ENCODE measurements around the gene SUFU. TPM values are rescaled to one million over a fixed set of nuclear protein-coding genes. Genes with fewer than 3 reads are reported as not detected.

Gene SUFU
- total and polyA plus RNA-seq, 2 of the 8 experiments (the other 6 are each of a cell fraction or from before 2014, with no cell fraction given), result 7.0 to 10.8 TPM

- peaks cover 7 to 22% (median 11%) of the 10 kb centered on the region in 4 experiments; a peak in 5 of 8 replicates for H3K36me3 ChIP-seq (ENCODE audit: control insufficient read depth in 2 of 4, insufficient read depth in 4 of 4, low read length in 3 of 4)
- no peak for TF ChIP-seq RNF2 (IDR thresholded peaks at IDR 0.05; ENCODE audit: borderline replicate concordance, low read depth, low read length, missing control alignments, poor library complexity, severe bottlenecking)
- TF ChIP-seq SIN3A (conservative IDR thresholded peaks at IDR 0.05 in 1 of 2, IDR thresholded peaks at IDR 0.05 in 1 of 2; ENCODE audit: low read depth in 1 of 2, low read length in 2 of 2), result no peak
- TF ChIP-seq, protein P1, sequence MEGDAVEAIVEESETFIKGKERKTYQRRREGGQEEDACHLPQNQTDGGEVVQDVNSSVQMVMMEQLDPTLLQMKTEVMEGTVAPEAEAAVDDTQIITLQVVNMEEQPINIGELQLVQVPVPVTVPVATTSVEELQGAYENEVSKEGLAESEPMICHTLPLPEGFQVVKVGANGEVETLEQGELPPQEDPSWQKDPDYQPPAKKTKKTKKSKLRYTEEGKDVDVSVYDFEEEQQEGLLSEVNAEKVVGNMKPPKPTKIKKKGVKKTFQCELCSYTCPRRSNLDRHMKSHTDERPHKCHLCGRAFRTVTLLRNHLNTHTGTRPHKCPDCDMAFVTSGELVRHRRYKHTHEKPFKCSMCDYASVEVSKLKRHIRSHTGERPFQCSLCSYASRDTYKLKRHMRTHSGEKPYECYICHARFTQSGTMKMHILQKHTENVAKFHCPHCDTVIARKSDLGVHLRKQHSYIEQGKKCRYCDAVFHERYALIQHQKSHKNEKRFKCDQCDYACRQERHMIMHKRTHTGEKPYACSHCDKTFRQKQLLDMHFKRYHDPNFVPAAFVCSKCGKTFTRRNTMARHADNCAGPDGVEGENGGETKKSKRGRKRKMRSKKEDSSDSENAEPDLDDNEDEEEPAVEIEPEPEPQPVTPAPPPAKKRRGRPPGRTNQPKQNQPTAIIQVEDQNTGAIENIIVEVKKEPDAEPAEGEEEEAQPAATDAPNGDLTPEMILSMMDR (IDR thresholded peaks at IDR 0.05; ENCODE audit: control extremely low read depth in 1 of 3, insufficient read depth in 1 of 3, low read depth in 1 of 3, low read length in 3 of 3), result no peak
- TF ChIP-seq TCF12 (IDR thresholded peaks at IDR 0.05; ENCODE audit: low read depth, low read length), result no peak
- TF ChIP-seq EGR1 (IDR thresholded peaks at IDR 0.05; ENCODE audit: borderline replicate concordance, low read depth, low read length), result no peak
- TF ChIP-seq CREB1 (IDR thresholded peaks at IDR 0.05), result no peak
- no peak for TF ChIP-seq CHD2 (IDR thresholded peaks at IDR 0.05; ENCODE audit: low read length)
- TF ChIP-seq TEAD4 (IDR thresholded peaks at IDR 0.05; ENCODE audit: low read depth, low read length), result no peak
- TF ChIP-seq SIRT6 (IDR thresholded peaks at IDR 0.05; ENCODE audit: low read length), result no peak
- no peak for TF ChIP-seq KDM1A (IDR thresholded peaks at IDR 0.05; ENCODE audit: borderline replicate concordance, low read length)
- TF ChIP-seq CBX5 (IDR thresholded peaks at IDR 0.05; ENCODE audit: low read depth, low read length), result no peak
- TF ChIP-seq SUZ12 (IDR thresholded peaks at IDR 0.05; ENCODE audit: low read length), result no peak
These were observed 151.2 kb downstream of the SUFU start for GRCh38 chr10:102654969-102655368.

More at GRCh38 chr10:102654969-102655368, 151.2 kb downstream of the SUFU start:
- H2BK15ac ChIP-seq (ENCODE audit: low read length), result no peak overlapping the region
- H2BK120ac ChIP-seq (replicated peaks; ENCODE audit: low read depth, low read length), result no peak overlapping the region
- H3K4me3 ChIP-seq (ENCODE audit: extremely low read depth in 1 of 4, insufficient read depth in 2 of 4, low read depth in 3 of 4, low read length in 4 of 4), result no peak overlapping the region
- H3K14ac ChIP-seq (ENCODE audit: insufficient read length), result no peak overlapping the region
- DNase-seq (ENCODE audit: low read depth in 1 of 2, low spot score in 2 of 2) (no peak), FAIRE-seq (no peak)
- H3K18ac ChIP-seq (ENCODE audit: extremely low read depth, low read length), result no peak overlapping the region
- H3K56ac ChIP-seq (replicated peaks; ENCODE audit: insufficient read length, low read depth, low read length), result no peak overlapping the region
- H3K27me3 ChIP-seq (replicated peaks in 1 of 4; ENCODE audit: control insufficient read depth in 3 of 4, extremely low read depth in 1 of 4, insufficient read depth in 3 of 4, low read length in 3 of 4), result no peaks in the 10 kb centered on the region
- H2AFZ ChIP-seq (ENCODE audit: low read length), result no peak overlapping the region
- POLR2A ChIA-PET (ENCODE audit: partially characterized antibody), result interaction anchor here (1.1 to 2.0 kb wide), 2 partner anchors 10 to 11 kb away, joined by 3 to 6 read pairs; no protein-coding TSS in a partner anchor
- no peak overlapping the region for H2BK5ac ChIP-seq (ENCODE audit: low read depth, low read length)
- H3K4me1 ChIP-seq (replicated peaks in 1 of 4; ENCODE audit: control insufficient read depth in 3 of 4, insufficient read depth in 4 of 4, low read length in 3 of 4), result peaks cover 0 to 24% (median 16%) of the 10 kb centered on the region in 4 experiments; a peak in 6 of 7 replicates
- H3K79me1 ChIP-seq (ENCODE audit: low read depth, low read length), result peaks cover 10% of the 10 kb centered on the region
- H3K9ac ChIP-seq (replicated peaks in 1 of 4; ENCODE audit: extremely low read depth in 1 of 4, low read depth in 3 of 4, low read length in 3 of 4), result no peak overlapping the region
- H3K23ac ChIP-seq (ENCODE audit: insufficient read length), result no peak overlapping the region
- H4K91ac ChIP-seq (replicated peaks; ENCODE audit: insufficient read length, low read length), result no peak overlapping the region
- H4K8ac ChIP-seq (ENCODE audit: extremely low read depth, insufficient read depth, low read length), result no peak overlapping the region
- H3K79me2 ChIP-seq (ENCODE audit: control insufficient read depth in 1 of 2, insufficient read depth in 2 of 2, low read length in 2 of 2), result peaks cover 0 to 38% of the 10 kb centered on the region in 2 experiments; a peak in 2 of 4 replicates
- H4K5ac ChIP-seq (ENCODE audit: insufficient read length, low read depth, low read length), result no peak overlapping the region
- no peak overlapping the region for H2BK12ac ChIP-seq (ENCODE audit: low read depth, low read length)
- 96% methylated on average over 12 of the region's 12 CpGs; no CpG with 5 or more reads in 1 of the 2 experiments for WGBS, 2 experiments (ENCODE audit: extremely low coverage in 1 of 2, insufficient coverage in 1 of 2, insufficient read length in 1 of 2, insufficient replicate concordance in 2 of 2, low coverage in 1 of 2, low lambda C conversion rate in 2 of 2, missing lambda C conversion rate in 1 of 2)
- no peak overlapping the region for H2AK5ac ChIP-seq (ENCODE audit: low read depth, low read length)
- no peak overlapping the region for H3K27ac ChIP-seq (ENCODE audit: low read depth, low read length)
- H2BK20ac ChIP-seq (ENCODE audit: low read length), result no peak overlapping the region
- CTCF ChIA-PET (ENCODE audit: partially characterized antibody), result interaction anchor here (0.6 to 13.0 kb wide), 6 partner anchors 10 to 392 kb away, joined by 3 to 145 read pairs (median 13); no protein-coding TSS in a partner anchor
- peaks cover 3 to 9% of the 10 kb centered on the region in 2 experiments for H4K20me1 ChIP-seq (replicated peaks in 1 of 2; ENCODE audit: control insufficient read depth in 1 of 2, insufficient read depth in 2 of 2, low read length in 2 of 2)
- no peaks in the 10 kb centered on the region for H3K9me3 ChIP-seq (ENCODE audit: insufficient read depth in 2 of 2, low read depth in 1 of 2, low read length in 1 of 2)
- H3K4me2 ChIP-seq (ENCODE audit: insufficient read depth in 1 of 2, low read depth in 2 of 2, low read length in 2 of 2), result no peak overlapping the region
- H3K23me2 ChIP-seq (ENCODE audit: low read depth, low read length), result no peaks in the 10 kb centered on the region
- H3K4ac ChIP-seq (replicated peaks; ENCODE audit: insufficient read length, low read depth, low read length), result no peak overlapping the region

All from H1 (cell line).